Mesendoderm (in vitro differentiated cells): ENCODE measurements around the gene ALCAM.

ENCODE experiments used
- DNase-seq: peaks from one replicate; pipeline ENCODE4 v3.0.0; 2013
- H2AK5ac ChIP-seq: 2 replicates; pipeline ENCODE4 v1.6.1; 2013; ENCODE audit warnings: low read length, inconsistent platforms
- H2BK120ac ChIP-seq: 2 replicates; pipeline ENCODE4 v1.6.1; 2013; ENCODE audit warnings: low read depth, mild to moderate bottlenecking, low read length, moderate library complexity, mixed read lengths
- H2BK15ac ChIP-seq: replicated peaks from 2 replicates; pipeline ENCODE4 v1.6.1; 2013; ENCODE audit warnings: low read depth, mild to moderate bottlenecking, moderate library complexity
- H2BK5ac ChIP-seq: 2 replicates; pipeline ENCODE4 v1.6.1; 2013; ENCODE audit warnings: low read length, inconsistent platforms
- H3K18ac ChIP-seq: 2 replicates; pipeline ENCODE4 v1.6.1; 2013; ENCODE audit warnings: mild to moderate bottlenecking, low read length, mixed read lengths
- H3K23ac ChIP-seq: one replicate; pipeline ENCODE4 v1.6.1; 2013; ENCODE audit warnings: low read length
- H3K27ac ChIP-seq: 2 replicates; pipeline ENCODE4 v1.5.1; 2013; ENCODE audit warnings: low read depth, mild to moderate bottlenecking, inconsistent platforms, low read length, moderate library complexity
- H3K27me3 ChIP-seq: 2 replicates; pipeline ENCODE4 v1.6.1; 2013; ENCODE audit warnings: low read length, control low read depth, mild to moderate bottlenecking, inconsistent platforms; ENCODE audit not compliant: insufficient read depth, poor library complexity
- H3K36me3 ChIP-seq: 2 replicates; pipeline ENCODE4 v1.6.1; 2013; ENCODE audit warnings: low read length, inconsistent platforms; ENCODE audit not compliant: control insufficient read depth, insufficient read depth
- H3K4ac ChIP-seq: one replicate; pipeline ENCODE4 v1.6.1; 2013; ENCODE audit warnings: low read depth, mild to moderate bottlenecking, low read length, moderate library complexity
- H3K4me1 ChIP-seq: 2 replicates; pipeline ENCODE4 v1.6.1; 2013; ENCODE audit warnings: low read depth, low read length, inconsistent platforms; ENCODE audit not compliant: control insufficient read depth
- H3K4me2 ChIP-seq: 2 replicates; pipeline ENCODE4 v1.6.1; 2013; ENCODE audit warnings: low read length
- H3K4me3 ChIP-seq: 2 replicates; pipeline ENCODE4 v1.5.1; 2013; ENCODE audit warnings: mild to moderate bottlenecking, low read length
- H3K56ac ChIP-seq: one replicate; pipeline ENCODE4 v1.6.1; 2013; ENCODE audit warnings: low read length
- H3K79me1 ChIP-seq: 2 replicates; pipeline ENCODE4 v1.6.1; 2013; ENCODE audit warnings: low read length, inconsistent platforms
- H3K79me2 ChIP-seq: 2 replicates; pipeline ENCODE4 v1.6.1; 2013; ENCODE audit warnings: mild to moderate bottlenecking, low read length; ENCODE audit not compliant: control insufficient read depth, insufficient read depth
- H3K9ac ChIP-seq: 2 replicates; pipeline ENCODE4 v1.6.1; 2013; ENCODE audit warnings: low read length, inconsistent platforms
- H4K5ac ChIP-seq: one replicate; pipeline ENCODE4 v1.6.1; 2013; ENCODE audit warnings: low read length
- H4K8ac ChIP-seq: one replicate; pipeline ENCODE4 v1.6.1; 2013; ENCODE audit warnings: low read depth, mild to moderate bottlenecking, control low read depth, low read length, moderate library complexity
- WGBS: extraction: QIAGEN DNeasy Blood & Tissue Kit; methylation state at CpG from one replicate; pipeline ENCODE4 v1.1.7; 2013; ENCODE audit warnings: low lambda C conversion rate, missing lambda C conversion rate; ENCODE audit not compliant: insufficient coverage; ENCODE audit errors: extremely low coverage; 5-methylcytosine and 5-hydroxymethylcytosine counted together

ALCAM gene

DNA sequence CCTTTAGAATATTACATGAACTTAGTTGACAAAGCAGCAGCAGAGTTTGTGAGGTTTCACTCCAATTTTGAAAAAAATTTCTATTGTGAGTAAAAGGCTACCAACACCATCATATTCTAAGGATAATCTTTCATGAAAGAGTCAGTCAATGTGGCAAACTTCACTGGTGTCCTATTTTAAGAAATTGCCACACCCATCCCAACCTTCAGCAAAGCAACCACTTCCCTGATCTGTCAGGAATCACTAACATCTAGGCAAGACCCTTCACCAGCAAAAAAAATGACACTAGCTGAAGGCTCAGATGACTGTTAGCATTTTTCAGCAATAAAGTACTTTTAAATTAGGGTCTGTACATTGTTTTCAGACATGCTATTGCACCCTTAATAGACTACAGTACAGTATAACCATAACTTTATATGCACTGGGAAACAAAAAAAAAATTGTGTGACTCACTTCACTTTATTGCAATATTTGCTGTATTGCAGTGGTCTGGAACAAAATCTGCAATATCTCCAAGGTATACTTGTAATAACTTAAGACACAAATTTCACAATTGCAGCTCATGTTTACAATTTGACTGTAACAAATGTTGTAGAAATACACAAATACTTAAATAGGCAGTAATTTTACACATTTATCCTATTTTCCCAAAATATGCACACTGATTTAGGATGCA is 38.9 kb upstream of the ALCAM start:
- Histone ChIP-seq H3K9ac (no peak overlapping the region), H2BK15ac (no peak overlapping the region), H4K8ac (no peak overlapping the region), H3K4ac (no peak overlapping the region), H3K4me2 (no peak overlapping the region), H3K18ac (no peak overlapping the region), H3K27ac (no peak overlapping the region), H2BK5ac (no peak overlapping the region), H2AK5ac (no peak overlapping the region), H3K79me1 (no peaks in the 10 kb centered on the region), H4K5ac (no peak overlapping the region), H3K27me3 (no peaks in the 10 kb centered on the region), H3K79me2 (no peaks in the 10 kb centered on the region), H3K23ac (no peak overlapping the region), H3K36me3 (no peaks in the 10 kb centered on the region), H3K56ac (no peak overlapping the region), H3K4me1 (no peaks in the 10 kb centered on the region), H3K4me3 (no peak overlapping the region), H2BK120ac (no peak overlapping the region)
- DNase-seq = no peak

DNA sequence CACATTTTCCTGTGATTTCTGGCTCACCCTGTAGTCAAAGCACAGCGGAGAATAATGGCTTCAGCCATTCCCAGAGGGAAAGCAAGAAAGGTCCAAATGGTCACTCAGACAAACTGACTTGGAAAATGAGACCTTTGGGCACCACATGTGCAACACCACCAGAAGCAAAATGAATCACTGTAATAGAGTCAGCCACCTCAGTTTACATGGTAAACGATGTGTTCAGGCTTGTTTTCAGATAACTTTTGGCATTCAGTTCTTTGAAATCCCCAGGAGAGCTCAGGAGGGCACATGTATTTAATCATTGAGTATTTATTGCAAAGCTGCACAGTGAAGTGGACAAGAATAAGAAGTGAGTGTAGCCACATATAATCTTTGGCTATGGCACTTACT is 38.4 kb upstream of the ALCAM start:
- WGBS = no CpG with 5 or more reads among the region's 2 CpGs
- H3K23ac ChIP-seq = no peak overlapping the region
- no peak for DNase-seq
- no peak overlapping the region for H3K9ac ChIP-seq
- no peak overlapping the region for H2BK15ac ChIP-seq
- H3K79me2 ChIP-seq = no peaks in the 10 kb centered on the region
- no peak overlapping the region for H3K27ac ChIP-seq
- no peak overlapping the region for H3K4me2 ChIP-seq
- no peaks in the 10 kb centered on the region for H3K4me1 ChIP-seq
- no peaks in the 10 kb centered on the region for H3K79me1 ChIP-seq
- H3K18ac ChIP-seq = no peak overlapping the region
- H3K4me3 ChIP-seq = no peak overlapping the region
- H2AK5ac ChIP-seq = no peak overlapping the region
- H3K4ac ChIP-seq = no peak overlapping the region
- no peak overlapping the region for H3K56ac ChIP-seq
- H3K36me3 ChIP-seq = no peaks in the 10 kb centered on the region
- no peak overlapping the region for H2BK5ac ChIP-seq
- H4K8ac ChIP-seq = no peak overlapping the region
- H2BK120ac ChIP-seq = no peak overlapping the region
- no peak overlapping the region for H4K5ac ChIP-seq
- no peaks in the 10 kb centered on the region for H3K27me3 ChIP-seq

GRCh38 chr3:105332961-105333360 is 33.7 kb upstream of the ALCAM start:
- H3K56ac ChIP-seq = no peak overlapping the region
- no peak overlapping the region for H2BK120ac ChIP-seq
- no peak for DNase-seq
- no peak overlapping the region for H3K9ac ChIP-seq
- no peak overlapping the region for H4K5ac ChIP-seq
- no peak overlapping the region for H2BK5ac ChIP-seq
- H4K8ac ChIP-seq = no peak overlapping the region
- no peaks in the 10 kb centered on the region for H3K79me2 ChIP-seq
- no peaks in the 10 kb centered on the region for H3K27me3 ChIP-seq
- H3K4me1 ChIP-seq = no peaks in the 10 kb centered on the region
- WGBS = no CpG with 5 or more reads among the region's 1 CpG
- H3K27ac ChIP-seq = no peak overlapping the region
- no peak overlapping the region for H2BK15ac ChIP-seq
- H3K23ac ChIP-seq = no peak overlapping the region
- H3K79me1 ChIP-seq = no peaks in the 10 kb centered on the region
- H3K4me2 ChIP-seq = no peak overlapping the region
- no peak overlapping the region for H2AK5ac ChIP-seq
- H3K18ac ChIP-seq = no peak overlapping the region
- no peaks in the 10 kb centered on the region for H3K36me3 ChIP-seq
- H3K4ac ChIP-seq = no peak overlapping the region
- H3K4me3 ChIP-seq = no peak overlapping the region

GRCh38 chr3:105334138-105334882 is 32.4 kb upstream of the ALCAM start:
- H3K27me3 ChIP-seq = no peaks in the 10 kb centered on the region
- no CpG with 5 or more reads among the region's 1 CpG for WGBS
- H3K27ac ChIP-seq = no peak overlapping the region
- H3K4me2 ChIP-seq = no peak overlapping the region
- H3K18ac ChIP-seq = no peak overlapping the region
- H2BK5ac ChIP-seq = no peak overlapping the region
- H3K4me3 ChIP-seq = no peak overlapping the region
- H4K8ac ChIP-seq = no peak overlapping the region
- no peak overlapping the region for H3K9ac ChIP-seq
- no peak overlapping the region for H3K56ac ChIP-seq
- H3K36me3 ChIP-seq = no peaks in the 10 kb centered on the region
- no peak overlapping the region for H2AK5ac ChIP-seq
- no peak overlapping the region for H2BK120ac ChIP-seq
- no peak overlapping the region for H4K5ac ChIP-seq
- no peak overlapping the region for H3K4ac ChIP-seq
- no peaks in the 10 kb centered on the region for H3K79me2 ChIP-seq
- H3K23ac ChIP-seq = no peak overlapping the region
- DNase-seq = no peak
- H3K4me1 ChIP-seq = no peaks in the 10 kb centered on the region
- no peak overlapping the region for H2BK15ac ChIP-seq
- no peaks in the 10 kb centered on the region for H3K79me1 ChIP-seq

- Histone ChIP-seq H3K4me1 (no peaks in the 10 kb centered on the region), H2BK120ac (no peak overlapping the region), H3K79me1 (no peaks in the 10 kb centered on the region), H3K23ac (no peak overlapping the region), H3K27ac (no peak overlapping the region), H3K4ac (no peak overlapping the region), H3K56ac (no peak overlapping the region), H3K4me2 (no peak overlapping the region), H3K27me3 (no peaks in the 10 kb centered on the region), H2AK5ac (no peak overlapping the region), H3K9ac (no peak overlapping the region), H3K18ac (no peak overlapping the region), H3K79me2 (no peaks in the 10 kb centered on the region), H3K4me3 (no peak overlapping the region), H4K8ac (no peak overlapping the region), H2BK5ac (no peak overlapping the region), H4K5ac (no peak overlapping the region), H2BK15ac (no peak overlapping the region), H3K36me3 (no peaks in the 10 kb centered on the region)
- no peak for DNase-seq
- no CpG with 5 or more reads among the region's 1 CpG for WGBS
These were observed 26.8 kb upstream of the ALCAM start for GRCh38 chr3:105339946-105340345.

GRCh38 chr3:105343991-105344390 is 22.7 kb upstream of the ALCAM start:
- H3K4me3 ChIP-seq = no peak overlapping the region
- H3K23ac ChIP-seq = no peak overlapping the region
- no peaks in the 10 kb centered on the region for H3K79me1 ChIP-seq
- H3K9ac ChIP-seq = no peak overlapping the region
- no peak overlapping the region for H3K27ac ChIP-seq
- no peaks in the 10 kb centered on the region for H3K4me1 ChIP-seq
- H3K4ac ChIP-seq = no peak overlapping the region
- no peak overlapping the region for H2BK15ac ChIP-seq
- no peak overlapping the region for H4K5ac ChIP-seq
- H3K36me3 ChIP-seq = no peaks in the 10 kb centered on the region
- no peak overlapping the region for H2BK5ac ChIP-seq
- no peak overlapping the region for H4K8ac ChIP-seq
- no peaks in the 10 kb centered on the region for H3K27me3 ChIP-seq
- no peak for DNase-seq
- H2BK120ac ChIP-seq = no peak overlapping the region
- no peak overlapping the region for H3K18ac ChIP-seq
- WGBS = no CpG with 5 or more reads among the region's 5 CpGs
- H3K79me2 ChIP-seq = no peaks in the 10 kb centered on the region
- H2AK5ac ChIP-seq = no peak overlapping the region
- no peak overlapping the region for H3K4me2 ChIP-seq
- no peak overlapping the region for H3K56ac ChIP-seq
